ENCODE measurements around the gene DOCK6.

- TF ChIP-seq CTCF (IDR thresholded peaks at IDR 0.05) (no peak), ZFX (IDR thresholded peaks at IDR 0.05; ENCODE audit: borderline replicate concordance) (no peak)
Measured at GRCh38 chr19:11204943-11205349, 57.4 kb downstream of the DOCK6 start.

Measured in 22Rv1 (cell line).